ENCODE measurements around the gene RPS6KA4. TPM values are rescaled to one million over a fixed set of nuclear protein-coding genes. Genes with fewer than 3 reads are reported as not detected.

Gene RPS6KA4
- total RNA-seq, 2 donors from 2014 or later = 18.9 to 23.7 TPM

- 62% methylated on average over 14 of the region's 14 CpGs for WGBS
- H3K27ac ChIP-seq = no peak overlapping the region
- no peaks in the 10 kb centered on the region for H3K9me3 ChIP-seq
- intact Hi-C loops (cut with DNase I) = no loop called here
- TF ChIP-seq POLR2A (IDR thresholded peaks at IDR 0.05) (no peak), POLR2AphosphoS5 (IDR thresholded peaks at IDR 0.05) (no peak)
- TF ChIP-seq, protein P1, sequence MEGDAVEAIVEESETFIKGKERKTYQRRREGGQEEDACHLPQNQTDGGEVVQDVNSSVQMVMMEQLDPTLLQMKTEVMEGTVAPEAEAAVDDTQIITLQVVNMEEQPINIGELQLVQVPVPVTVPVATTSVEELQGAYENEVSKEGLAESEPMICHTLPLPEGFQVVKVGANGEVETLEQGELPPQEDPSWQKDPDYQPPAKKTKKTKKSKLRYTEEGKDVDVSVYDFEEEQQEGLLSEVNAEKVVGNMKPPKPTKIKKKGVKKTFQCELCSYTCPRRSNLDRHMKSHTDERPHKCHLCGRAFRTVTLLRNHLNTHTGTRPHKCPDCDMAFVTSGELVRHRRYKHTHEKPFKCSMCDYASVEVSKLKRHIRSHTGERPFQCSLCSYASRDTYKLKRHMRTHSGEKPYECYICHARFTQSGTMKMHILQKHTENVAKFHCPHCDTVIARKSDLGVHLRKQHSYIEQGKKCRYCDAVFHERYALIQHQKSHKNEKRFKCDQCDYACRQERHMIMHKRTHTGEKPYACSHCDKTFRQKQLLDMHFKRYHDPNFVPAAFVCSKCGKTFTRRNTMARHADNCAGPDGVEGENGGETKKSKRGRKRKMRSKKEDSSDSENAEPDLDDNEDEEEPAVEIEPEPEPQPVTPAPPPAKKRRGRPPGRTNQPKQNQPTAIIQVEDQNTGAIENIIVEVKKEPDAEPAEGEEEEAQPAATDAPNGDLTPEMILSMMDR (IDR thresholded peaks at IDR 0.05) = no peak
- no peaks in the 10 kb centered on the region for H3K27me3 ChIP-seq (replicated peaks; ENCODE audit: insufficient read depth)
- no peak for DNase-seq (ENCODE audit: low spot score)
- no peaks in the 10 kb centered on the region for H3K4me1 ChIP-seq (replicated peaks)
- H3K4me3 ChIP-seq = no peak overlapping the region
- H3K36me3 ChIP-seq = no peaks in the 10 kb centered on the region
These were observed 10.5 kb upstream of the RPS6KA4 start for GRCh38 chr11:64348383-64349024.

DNA sequence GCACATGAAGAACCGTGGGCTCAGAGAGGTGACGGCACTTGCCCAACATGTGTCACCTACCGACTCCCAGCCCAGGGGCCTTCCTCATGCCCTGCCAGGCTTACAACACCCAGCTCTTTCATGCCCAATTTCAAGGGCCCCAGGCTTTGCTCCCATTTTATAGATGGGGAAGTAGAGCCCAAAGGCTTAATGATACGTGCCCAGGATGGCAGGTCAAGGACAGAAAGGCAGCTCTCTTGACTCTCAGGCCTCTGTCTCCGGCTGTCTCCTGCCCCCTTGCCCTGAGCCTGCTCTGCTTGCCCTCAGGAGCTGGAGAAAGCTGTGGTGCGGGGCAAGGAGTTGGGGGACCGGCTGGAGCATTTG, 10.0 kb upstream of the RPS6KA4 start:
- H3K4me1 ChIP-seq (replicated peaks) = no peaks in the 10 kb centered on the region
- no peaks in the 10 kb centered on the region for H3K36me3 ChIP-seq
- TF ChIP-seq, protein P1 (IDR thresholded peaks at IDR 0.05) = no peak
- TF ChIP-seq POLR2AphosphoS5 (IDR thresholded peaks at IDR 0.05) = no peak
- TF ChIP-seq POLR2A (IDR thresholded peaks at IDR 0.05) = no peak
- WGBS = 91% methylated on average over 7 of the region's 7 CpGs
- no peaks in the 10 kb centered on the region for H3K27me3 ChIP-seq (replicated peaks; ENCODE audit: insufficient read depth)
- no peak overlapping the region for H3K27ac ChIP-seq
- no peaks in the 10 kb centered on the region for H3K9me3 ChIP-seq
- intact Hi-C loops (cut with DNase I) = no loop called here
- no peak overlapping the region for H3K4me3 ChIP-seq
- DNase-seq (ENCODE audit: low spot score) = no peak

DNA sequence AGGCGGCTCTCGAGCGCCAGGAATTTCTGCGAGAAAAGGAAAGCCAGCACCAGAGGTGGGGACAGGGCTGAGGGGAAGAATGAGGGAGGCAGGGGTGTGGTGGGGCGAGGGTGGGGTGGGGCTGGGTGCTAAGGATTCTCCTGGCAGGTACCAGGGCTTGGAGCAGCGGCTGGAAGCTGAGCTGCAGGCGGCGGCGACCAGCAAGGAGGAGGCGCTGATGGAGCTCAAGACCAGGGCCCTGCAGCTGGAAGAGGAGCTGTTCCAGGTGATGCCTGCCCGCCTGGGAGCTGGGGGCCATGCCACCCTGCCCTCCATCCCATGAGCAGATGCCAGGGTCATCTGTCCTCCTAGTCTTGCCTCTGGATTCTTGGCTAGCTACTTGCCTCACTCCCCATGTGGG, 9.6 kb upstream of the RPS6KA4 start:
- Histone ChIP-seq H3K27ac (no peak overlapping the region), H3K9me3 (no peaks in the 10 kb centered on the region), H3K36me3 (no peaks in the 10 kb centered on the region), H3K4me1 (replicated peaks) (no peaks in the 10 kb centered on the region), H3K27me3 (replicated peaks; ENCODE audit: insufficient read depth) (no peaks in the 10 kb centered on the region), H3K4me3 (no peak overlapping the region)
- TF ChIP-seq POLR2A (IDR thresholded peaks at IDR 0.05) (no peak), POLR2AphosphoS5 (IDR thresholded peaks at IDR 0.05) (no peak)
- TF ChIP-seq, protein P1 (IDR thresholded peaks at IDR 0.05) = no peak
- 90% methylated on average over 11 of the region's 11 CpGs for WGBS
- intact Hi-C loops (cut with DNase I) = no loop called here
- no peak for DNase-seq (ENCODE audit: low spot score)

DNA sequence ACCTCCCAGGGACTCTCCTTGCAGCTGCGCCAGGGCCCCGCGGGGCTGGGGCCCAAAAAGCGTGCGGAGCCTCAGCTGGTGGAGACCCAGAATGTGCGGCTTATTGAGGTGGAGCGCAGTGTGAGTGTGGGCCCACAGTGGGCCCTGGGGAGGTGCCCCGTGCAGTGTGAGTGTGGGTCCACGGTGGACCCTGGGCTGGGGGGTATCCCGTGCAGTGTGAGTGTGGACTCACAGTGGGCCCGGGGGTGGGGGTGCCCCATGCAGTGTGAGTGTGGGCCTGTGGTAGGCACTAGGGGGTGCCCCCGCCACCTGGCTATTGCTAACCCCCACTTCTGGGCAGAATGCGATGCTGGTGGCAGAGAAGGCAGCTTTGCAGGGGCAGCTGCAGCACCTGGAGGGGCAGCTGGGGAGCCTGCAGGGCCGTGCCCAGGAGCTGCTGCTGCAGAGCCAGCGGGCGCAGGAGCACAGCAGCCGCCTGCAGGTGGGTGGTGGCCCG, 7.8 kb upstream of the RPS6KA4 start:
- DNase-seq (ENCODE audit: low spot score) = no peak
- H3K4me1 ChIP-seq (replicated peaks) = no peaks in the 10 kb centered on the region
- intact Hi-C loops (cut with DNase I) = no loop called here
- H3K4me3 ChIP-seq = no peak overlapping the region
- no peaks in the 10 kb centered on the region for H3K36me3 ChIP-seq
- H3K27me3 ChIP-seq (replicated peaks; ENCODE audit: insufficient read depth) = no peaks in the 10 kb centered on the region
- TF ChIP-seq, protein P1 (IDR thresholded peaks at IDR 0.05) = no peak
- no peak for TF ChIP-seq POLR2A (IDR thresholded peaks at IDR 0.05)
- no peak for TF ChIP-seq POLR2AphosphoS5 (IDR thresholded peaks at IDR 0.05)
- no peak overlapping the region for H3K27ac ChIP-seq
- 96% methylated on average over 18 of the region's 18 CpGs for WGBS
- H3K9me3 ChIP-seq = no peaks in the 10 kb centered on the region
